IMR-90 (cell line): ENCODE data around the gene COL17A1. TPM values are rescaled to one million over a fixed set of nuclear protein-coding genes. Genes with fewer than 3 reads are reported as not detected.

ENCODE experiments used
- ATAC-seq: fragments of 200-7000 bp; cut with Tn5 transposase; 2 replicates; pipeline ENCODE4 v1.9.1; 2020; ENCODE audit warnings: low read depth, mild to moderate bottlenecking, moderate library complexity
- BruUV-seq: library from RNA; stranded (reverse); fragments of 400-500 nt; replicated peaks from 2 replicates; lab custom pipeline; 2021; lab: Mats Ljungman, UMichigan
- CTCF ChIA-PET: fragments of 300-600 bp; formaldehyde crosslinking; extraction: SDS; loops from one replicate; lab custom pipeline; 2021; ENCODE audit warnings: antibody characterized with exemption; lab: Yijun Ruan, JAX
- POLR2A ChIA-PET: fragments of 300-600 bp; sonication (Branson Sonifier 250); formaldehyde crosslinking; loops from one replicate; lab custom pipeline; 2022; ENCODE audit warnings: antibody characterized with exemption; ENCODE audit not compliant: unreplicated experiment; lab: Charles Lee
- DNase-seq: peaks from one replicate; pipeline ENCODE4 v3.0.0; 2013
- H2AFZ ChIP-seq: replicated peaks from 2 replicates; pipeline ENCODE3; 2013; ENCODE audit warnings: low read length, mild to moderate bottlenecking; ENCODE audit not compliant: poor library complexity
- H2AK5ac ChIP-seq: 2 replicates; pipeline ENCODE4 v1.6.1; 2013; ENCODE audit warnings: low read depth, low read length, inconsistent platforms
- H2AK9ac ChIP-seq: replicated peaks from 2 replicates; pipeline ENCODE3; 2013; ENCODE audit warnings: mild to moderate bottlenecking, low read depth, low read length, moderate library complexity; ENCODE audit not compliant: poor library complexity
- H2BK120ac ChIP-seq: 2 replicates; pipeline ENCODE4 v1.6.1; 2013; ENCODE audit warnings: low read depth, low read length, inconsistent platforms
- H2BK15ac ChIP-seq: 3 replicates; pipeline ENCODE4 v1.6.1; 2013; ENCODE audit warnings: low read depth, low read length, inconsistent platforms
- H2BK20ac ChIP-seq: 2 replicates; pipeline ENCODE4 v1.6.1; 2013; ENCODE audit warnings: low read depth, mild to moderate bottlenecking, inconsistent platforms, low read length, moderate library complexity
- H2BK5ac ChIP-seq: 2 replicates; pipeline ENCODE4 v1.6.1; 2013; ENCODE audit warnings: mild to moderate bottlenecking, low read depth, low read length, inconsistent platforms; ENCODE audit not compliant: poor library complexity, severe bottlenecking
- H3K14ac ChIP-seq: replicated peaks from 2 replicates; pipeline ENCODE4 v1.6.1; 2013; ENCODE audit warnings: low read depth, low read length, inconsistent platforms
- H3K18ac ChIP-seq: 2 replicates; pipeline ENCODE4 v1.6.1; 2013; ENCODE audit warnings: low read depth, low read length, control low read depth
- H3K23ac ChIP-seq: 2 replicates; pipeline ENCODE4 v1.6.1; 2013; ENCODE audit warnings: low read depth, low read length, inconsistent platforms
- H3K27ac ChIP-seq: 2 replicates; pipeline ENCODE4 v1.5.1; 2013; ENCODE audit warnings: mild to moderate bottlenecking, control low read depth, low read length; ENCODE audit not compliant: insufficient read depth
- H3K27me3 ChIP-seq: 2 replicates; pipeline ENCODE4 v1.6.1; 2013; ENCODE audit warnings: low read length; ENCODE audit not compliant: control insufficient read depth, insufficient read depth
- H3K36me3 ChIP-seq: 2 replicates; pipeline ENCODE4 v1.6.1; 2013; ENCODE audit warnings: low read length, mixed read lengths; ENCODE audit not compliant: control insufficient read depth, insufficient read depth
- H3K4ac ChIP-seq: 2 replicates; pipeline ENCODE4 v1.6.1; 2013; ENCODE audit warnings: low read depth, low read length, inconsistent platforms
- H3K4me1 ChIP-seq: 2 replicates; pipeline ENCODE4 v1.6.1; 2013; ENCODE audit warnings: low read length, mixed read lengths; ENCODE audit not compliant: control insufficient read depth, insufficient read depth
- H3K4me2 ChIP-seq: 2 replicates; pipeline ENCODE4 v1.6.1; 2013; ENCODE audit warnings: low read depth, mild to moderate bottlenecking, control low read depth, low read length, moderate library complexity
- H3K4me3 ChIP-seq: 2 replicates; pipeline ENCODE4 v1.5.1; 2013; ENCODE audit warnings: low read depth, mild to moderate bottlenecking, control low read depth, low read length, moderate library complexity; ENCODE audit not compliant: insufficient read depth
- H3K56ac ChIP-seq: 2 replicates; pipeline ENCODE4 v1.6.1; 2013; ENCODE audit warnings: low read length, inconsistent platforms; ENCODE audit not compliant: insufficient read depth; ENCODE audit errors: extremely low read depth
- H3K79me1 ChIP-seq, 2 experiments: 2 replicates each; pipeline ENCODE4 v1.6.1; 2013; ENCODE audit warnings: low read length in 2 of 2, inconsistent platforms in 1 of 2, low read depth in 1 of 2
- H3K9ac ChIP-seq: 2 replicates; pipeline ENCODE4 v1.6.1; 2013; ENCODE audit warnings: low read depth, low read length, control low read depth
- H3K9me1 ChIP-seq: 2 replicates; pipeline ENCODE4 v1.6.1; 2013; ENCODE audit warnings: low read length, inconsistent platforms; ENCODE audit not compliant: insufficient read depth
- H3K9me3 ChIP-seq: 2 replicates; pipeline ENCODE4 v1.6.1; 2013; ENCODE audit warnings: low read length; ENCODE audit not compliant: control insufficient read depth, insufficient read depth
- H4K20me1 ChIP-seq: 2 replicates; pipeline ENCODE4 v1.6.1; 2013; ENCODE audit warnings: low read length, inconsistent platforms; ENCODE audit not compliant: insufficient read depth
- H4K5ac ChIP-seq: 2 replicates; pipeline ENCODE4 v1.6.1; 2013; ENCODE audit warnings: mild to moderate bottlenecking, low read depth, low read length, control low read depth
- H4K8ac ChIP-seq, 2 experiments: 2 replicates each; pipeline ENCODE4 v1.6.1; 2013; ENCODE audit warnings: low read depth in 2 of 2, low read length in 2 of 2, control low read depth in 1 of 2, inconsistent platforms in 1 of 2
- H4K91ac ChIP-seq: 2 replicates; pipeline ENCODE4 v1.6.1; 2013; ENCODE audit warnings: low read depth, low read length, inconsistent platforms; ENCODE audit not compliant: insufficient read depth
- MXI1 ChIP-seq: IDR thresholded peaks from 2 replicates; pipeline ENCODE4 v1.6.1; 2012; ENCODE audit warnings: low read depth, mild to moderate bottlenecking, low read length, moderate library complexity, borderline replicate concordance
- RAD21 ChIP-seq: IDR thresholded peaks from 2 replicates; pipeline ENCODE4 v1.6.1; 2012; ENCODE audit warnings: low read length, improper control_type of control experiment
- WGBS, 2 experiments: methylation state at CpG; one replicate each; pipeline versions ENCODE4 v1.1.5 to v1.1.7; 2013; ENCODE audit warnings: missing lambda C conversion rate in 2 of 2; ENCODE audit not compliant: insufficient read length in 1 of 2; ENCODE audit errors: extremely low coverage in 2 of 2; 5-methylcytosine and 5-hydroxymethylcytosine counted together
- dilution Hi-C: fragments of 300-500 bp; cut with HindIII; formaldehyde crosslinking; loops from one replicate; pipeline ENCODE4 v1.14.3; 2018; ENCODE audit warnings: low sequenced_read_pairs; ENCODE audit not compliant: unreplicated experiment
- in situ Hi-C: fragments of 300-500 bp; cut with MboI; formaldehyde crosslinking; loops from 3 replicates; pipeline ENCODE4 v1.14.3; 2019; ENCODE audit warnings: low sequenced_read_pairs, inconsistent platforms, mixed read lengths
- intact Hi-C: fragments of 100-400 bp; cut with micrococcal nuclease; formaldehyde crosslinking; loops from 2 replicates; pipeline ENCODE4 v1.10.0; 2022
- polyA plus RNA-seq, 3 experiments: library from polyadenylated mRNA; depleted of rRNA; stranded (reverse); fragments of >200 nt; gene quantifications; 2 replicates each; pipeline ENCODE4 v1.2.3, GENCODE V29; 2012; ENCODE audit warnings: low replicate concordance in 1 of 3
- total RNA-seq: library from RNA; depleted of rRNA; stranded (reverse); fragments of >200 nt; gene quantifications from 2 replicates; pipeline ENCODE4 v1.2.3, GENCODE V29; 2012
- TF ChIP-seq, protein P1 (sequence below): conservative IDR thresholded peaks from 2 replicates; pipeline ENCODE4 v1.5.1; 2012; ENCODE audit warnings: mild to moderate bottlenecking, low read depth, low read length, improper control_type of control experiment

COL17A1 gene
- total and polyA plus RNA-seq, 2 of the 4 experiments (the other 2 are of a cell fraction): 0.14 to 0.18 TPM

DNA sequence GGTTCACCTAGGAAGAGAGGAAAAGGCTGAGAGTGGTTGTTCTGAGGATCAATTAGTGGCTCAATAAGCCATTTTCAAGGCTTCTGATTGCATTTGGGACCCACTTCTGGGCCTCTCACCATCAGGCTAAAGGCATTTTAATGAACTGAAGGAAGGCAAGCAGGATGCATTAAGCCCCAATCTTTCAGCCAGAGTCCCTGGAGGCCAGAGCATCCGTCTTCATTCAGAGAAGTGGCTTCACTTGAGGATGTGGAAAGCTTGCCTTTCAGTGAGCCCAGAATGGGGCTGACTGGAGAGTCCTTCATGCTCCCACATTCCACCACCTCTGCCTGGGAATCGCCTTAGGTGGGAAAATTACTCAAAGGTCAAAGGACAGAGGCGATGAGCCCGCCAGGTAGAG, 41.8 kb downstream of the COL17A1 start:
- Histone ChIP-seq H4K5ac (no peak overlapping the region), H3K4me3 (no peak overlapping the region), H4K8ac (no peak overlapping the region), H3K4me2 (no peak overlapping the region), H2BK5ac (no peak overlapping the region), H2AK9ac (no peak overlapping the region), H3K27me3 (no peaks in the 10 kb centered on the region), H3K23ac (no peak overlapping the region), H4K91ac (no peak overlapping the region), H3K14ac (no peak overlapping the region), H3K4ac (no peak overlapping the region), H2AK5ac (no peak overlapping the region; the same call in 1 of the 2 replicates), H4K20me1 (no peaks in the 10 kb centered on the region), H3K9me3 (no peaks in the 10 kb centered on the region), H2BK120ac (no peak overlapping the region), H3K36me3 (no peaks in the 10 kb centered on the region), H2BK20ac (no peak overlapping the region), H3K27ac (no peak overlapping the region), H3K4me1 (no peaks in the 10 kb centered on the region), H3K9ac (no peak overlapping the region), H3K9me1 (no peaks in the 10 kb centered on the region), H2AFZ (no peak overlapping the region), H3K56ac (no peak overlapping the region), H3K18ac (no peak overlapping the region), H3K79me1 (no peaks in the 10 kb centered on the region), H2BK15ac (no peak overlapping the region)
- WGBS, 2 experiments: 100% methylated on average over 2 of the region's 4 CpGs; no CpG with 5 or more reads in 1 of the 2 experiments
- DNase-seq (no peak), ATAC-seq (no peak)
- intact Hi-C loops: loop anchor here (2.0 to 5.0 kb wide), 2 partner anchors 157 to 211 kb away; partner anchors contain the start of gene GSTO1
- BruUV-seq: no TSS peak
- no peak for TF ChIP-seq RAD21
- TF ChIP-seq, protein P1, sequence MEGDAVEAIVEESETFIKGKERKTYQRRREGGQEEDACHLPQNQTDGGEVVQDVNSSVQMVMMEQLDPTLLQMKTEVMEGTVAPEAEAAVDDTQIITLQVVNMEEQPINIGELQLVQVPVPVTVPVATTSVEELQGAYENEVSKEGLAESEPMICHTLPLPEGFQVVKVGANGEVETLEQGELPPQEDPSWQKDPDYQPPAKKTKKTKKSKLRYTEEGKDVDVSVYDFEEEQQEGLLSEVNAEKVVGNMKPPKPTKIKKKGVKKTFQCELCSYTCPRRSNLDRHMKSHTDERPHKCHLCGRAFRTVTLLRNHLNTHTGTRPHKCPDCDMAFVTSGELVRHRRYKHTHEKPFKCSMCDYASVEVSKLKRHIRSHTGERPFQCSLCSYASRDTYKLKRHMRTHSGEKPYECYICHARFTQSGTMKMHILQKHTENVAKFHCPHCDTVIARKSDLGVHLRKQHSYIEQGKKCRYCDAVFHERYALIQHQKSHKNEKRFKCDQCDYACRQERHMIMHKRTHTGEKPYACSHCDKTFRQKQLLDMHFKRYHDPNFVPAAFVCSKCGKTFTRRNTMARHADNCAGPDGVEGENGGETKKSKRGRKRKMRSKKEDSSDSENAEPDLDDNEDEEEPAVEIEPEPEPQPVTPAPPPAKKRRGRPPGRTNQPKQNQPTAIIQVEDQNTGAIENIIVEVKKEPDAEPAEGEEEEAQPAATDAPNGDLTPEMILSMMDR: no peak
- TF ChIP-seq MXI1: no peak
- in situ Hi-C loops: loop anchor here (5.0 kb wide), 1 partner anchor 163 kb away; no protein-coding TSS in a partner anchor
- CTCF ChIA-PET: no interaction called here
- POLR2A ChIA-PET: no interaction called here
- dilution Hi-C loops: no loop called here
